Thyroid gland (tissue), 4 donors: Measurements from ENCODE around the gene PDP2. TPM values are rescaled to one million over a fixed set of nuclear protein-coding genes. Genes with fewer than 3 reads are reported as not detected.

ENCODE experiments used
- DNase-seq, 2 donors: peaks; one replicate each; pipeline ENCODE4 v3.0.0-alpha.2; 2019
- H3K27ac ChIP-seq, 3 donors: fragments of 200-600 bp; sonication (generic); 1 replicate in 2 of 3; 2 replicates in 1 of 3; pipeline ENCODE4 v1.5.1; 2016 to 2019; ENCODE audit warnings: mild to moderate bottlenecking in 1 of 3, moderate library complexity in 1 of 3
- H3K27me3 ChIP-seq: fragments of 200-600 bp; sonication (generic); one replicate; pipeline ENCODE4 v1.5.1; 2019
- H3K36me3 ChIP-seq, 2 donors: fragments of 200-600 bp; sonication (generic); one replicate each; pipeline ENCODE4 v1.5.1; 2016 to 2019
- H3K4me1 ChIP-seq, 2 donors: fragments of 200-600 bp; sonication (generic); one replicate each; pipeline ENCODE4 v1.5.1; 2017 to 2019
- H3K4me3 ChIP-seq, 3 donors: fragments of 200-600 bp; sonication (generic); replicated peaks in 1 of 3; 1 replicate in 2 of 3; 2 replicates in 1 of 3; pipeline ENCODE4 v1.5.1; 2016; ENCODE audit warnings: mild to moderate bottlenecking in 1 of 3
- H3K9me3 ChIP-seq: fragments of 200-600 bp; sonication (generic); one replicate; pipeline ENCODE4 v1.5.1; 2017
- POLR2A ChIP-seq, 2 donors: fragments of 450-650 bp; IDR thresholded peaks; one replicate each; pipeline ENCODE4 v1.6.1; 2017; ENCODE audit warnings: antibody characterized with exemption in 2 of 2, mild to moderate bottlenecking in 2 of 2, moderate library complexity in 1 of 2
- whole genome bisulfite sequencing, 2 donors: methylation state at CpG; one replicate each; pipeline ENCODE4 v1.1.5; 2017; 5-methylcytosine and 5-hydroxymethylcytosine counted together
- intact Hi-C: fragments of 100-400 bp; cut with DNase I; formaldehyde crosslinking; loops from one replicate; pipeline ENCODE4 v1.15.1; 2023
- total RNA-seq, 4 donors: library from RNA; depleted of rRNA; stranded (reverse); fragments of >200 nt; gene quantifications; one replicate each; pipeline ENCODE4 v1.2.3, GENCODE V29; 2016
- TF ChIP-seq, protein P1 (sequence below), 6 experiments: fragments of 200-600 bp in 3 of 6; fragments of 450-650 bp in 3 of 6; sonication (generic) in 3 of 6; IDR thresholded peaks; one replicate each; pipeline ENCODE4 v1.5.1; 2016 to 2019; ENCODE audit warnings: antibody characterized with exemption in 6 of 6, mild to moderate bottlenecking in 2 of 6, inconsistent platforms in 1 of 6, moderate library complexity in 1 of 6

The PDP2 gene
- total RNA-seq, 4 donors from 2014 or later, result 10.7 to 34.5 (median 26.9) TPM

GRCh38 chr16:66844342-66845079 is 35.8 kb upstream of the PDP2 start, which contains the start of gene CA7:
TSS of gene CA7 (plus strand) at chr16:66844414. CDS start at chr16:66844488, 74 bp downstream.
- DNase-seq, result peak in 1 of 2 donors; percentile 33
- intact Hi-C loops, result no loop called here
- 0% methylated on average over 19 of the region's 79 CpGs; no CpG with 5 or more reads in 1 of the 2 donors for WGBS, 2 donors

GRCh38 chr16:66845080-66845410 is 35.3 kb upstream of the PDP2 start:
- 19 to 59% methylated on average over 2 to 10 of the region's 10 CpGs for WGBS, 2 donors
- intact Hi-C loops, result no loop called here
- Histone ChIP-seq H3K27ac (no peak overlapping the region), H3K9me3 (no peaks in the 10 kb centered on the region), H3K4me1 (peaks cover 10 to 12% of the 10 kb centered on the region in 2 donors), H3K36me3 (no peaks in the 10 kb centered on the region), H3K27me3 (peaks cover 7% of the 10 kb centered on the region), H3K4me3 (peak overlapping the region in 1 of 3 donors; percentile 27)
- no peak for TF ChIP-seq POLR2A (IDR thresholded peaks at IDR 0.05)
- TF ChIP-seq, protein P1, sequence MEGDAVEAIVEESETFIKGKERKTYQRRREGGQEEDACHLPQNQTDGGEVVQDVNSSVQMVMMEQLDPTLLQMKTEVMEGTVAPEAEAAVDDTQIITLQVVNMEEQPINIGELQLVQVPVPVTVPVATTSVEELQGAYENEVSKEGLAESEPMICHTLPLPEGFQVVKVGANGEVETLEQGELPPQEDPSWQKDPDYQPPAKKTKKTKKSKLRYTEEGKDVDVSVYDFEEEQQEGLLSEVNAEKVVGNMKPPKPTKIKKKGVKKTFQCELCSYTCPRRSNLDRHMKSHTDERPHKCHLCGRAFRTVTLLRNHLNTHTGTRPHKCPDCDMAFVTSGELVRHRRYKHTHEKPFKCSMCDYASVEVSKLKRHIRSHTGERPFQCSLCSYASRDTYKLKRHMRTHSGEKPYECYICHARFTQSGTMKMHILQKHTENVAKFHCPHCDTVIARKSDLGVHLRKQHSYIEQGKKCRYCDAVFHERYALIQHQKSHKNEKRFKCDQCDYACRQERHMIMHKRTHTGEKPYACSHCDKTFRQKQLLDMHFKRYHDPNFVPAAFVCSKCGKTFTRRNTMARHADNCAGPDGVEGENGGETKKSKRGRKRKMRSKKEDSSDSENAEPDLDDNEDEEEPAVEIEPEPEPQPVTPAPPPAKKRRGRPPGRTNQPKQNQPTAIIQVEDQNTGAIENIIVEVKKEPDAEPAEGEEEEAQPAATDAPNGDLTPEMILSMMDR (IDR thresholded peaks at IDR 0.05), result no peak
- DNase-seq, result no peak

More at GRCh38 chr16:66844342-66845079, 35.8 kb upstream of the PDP2 start, which contains the start of gene CA7:
- Histone ChIP-seq H3K4me3 (peak within 1 kb of the TSS in 2 of 3 donors; percentile 27), H3K27me3 (peaks cover 7% of the 10 kb centered on the region), H3K4me1 (peaks cover 10 to 12% of the 10 kb centered on the region in 2 donors), H3K27ac (no peak within 1 kb of the TSS), H3K36me3 (no peaks in the 10 kb centered on the region), H3K9me3 (no peaks in the 10 kb centered on the region)
- TF ChIP-seq, protein P1 (IDR thresholded peaks at IDR 0.05), result no peak
- TF ChIP-seq POLR2A (IDR thresholded peaks at IDR 0.05), result no peak

DNA sequence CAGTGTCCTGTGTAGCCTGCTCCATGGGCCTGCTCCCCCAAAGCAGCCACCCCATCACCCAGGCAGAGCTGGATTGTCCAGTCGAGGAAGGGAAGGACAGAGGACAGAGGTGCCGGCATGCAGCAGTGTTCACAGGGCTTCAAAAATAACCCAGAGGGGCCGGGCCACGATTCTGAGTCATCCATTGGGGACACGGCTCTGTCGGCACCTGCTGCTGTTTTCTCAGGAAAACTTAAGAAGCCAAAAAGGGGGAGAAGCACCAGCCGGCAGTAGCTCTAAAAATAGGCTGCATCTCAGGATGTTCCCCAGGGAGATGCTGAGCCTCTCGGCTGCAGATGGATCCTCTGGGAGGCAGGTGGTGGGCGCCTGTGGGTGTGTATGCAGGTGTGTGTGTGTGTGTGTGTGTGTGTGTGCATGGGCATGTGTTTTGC is 34.5 kb upstream of the PDP2 start:
- Histone ChIP-seq H3K4me3 (no peak overlapping the region), H3K27ac (no peak overlapping the region), H3K36me3 (no peaks in the 10 kb centered on the region), H3K9me3 (no peaks in the 10 kb centered on the region), H3K27me3 (peaks cover 7% of the 10 kb centered on the region), H3K4me1 (peaks cover 10 to 12% of the 10 kb centered on the region in 2 donors)
- intact Hi-C loops, result no loop called here
- 48 to 75% methylated on average over 7 to 9 of the region's 9 CpGs for WGBS, 2 donors
- no peak for DNase-seq
- TF ChIP-seq POLR2A (IDR thresholded peaks at IDR 0.05), result no peak
- TF ChIP-seq, protein P1 (IDR thresholded peaks at IDR 0.05), result no peak

DNA sequence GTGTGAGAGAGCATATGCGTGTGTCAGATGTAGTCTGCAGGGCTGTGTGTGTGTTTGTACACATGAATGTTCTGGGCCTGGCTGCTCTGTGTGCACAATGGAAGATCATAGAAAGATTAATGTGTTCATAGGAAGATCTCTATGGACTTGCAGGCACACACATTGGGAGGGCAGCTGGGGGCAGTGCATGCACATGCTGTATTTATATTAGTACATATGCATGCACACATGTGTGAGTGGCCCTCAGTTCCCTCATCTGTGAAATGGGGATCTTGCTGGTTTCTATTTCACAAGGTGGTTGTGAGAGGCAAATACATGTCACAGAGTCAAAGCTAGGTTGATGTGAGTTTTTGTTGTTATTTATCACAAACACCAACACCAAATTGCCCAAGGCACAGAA is 34.0 kb upstream of the PDP2 start:
- TF ChIP-seq, protein P1 (IDR thresholded peaks at IDR 0.05), result no peak
- TF ChIP-seq POLR2A (IDR thresholded peaks at IDR 0.05), result no peak
- no peak overlapping the region for H3K4me3 ChIP-seq
- intact Hi-C loops, result no loop called here
- no peaks in the 10 kb centered on the region for H3K9me3 ChIP-seq
- 91 to 100% methylated on average over 1 of the region's 1 CpG for WGBS, 2 donors
- H3K36me3 ChIP-seq, result no peaks in the 10 kb centered on the region
- H3K27ac ChIP-seq, result no peak overlapping the region
- H3K27me3 ChIP-seq, result peaks cover 7% of the 10 kb centered on the region
- DNase-seq, result no peak
- peaks cover 10 to 12% of the 10 kb centered on the region in 2 donors for H3K4me1 ChIP-seq

DNA sequence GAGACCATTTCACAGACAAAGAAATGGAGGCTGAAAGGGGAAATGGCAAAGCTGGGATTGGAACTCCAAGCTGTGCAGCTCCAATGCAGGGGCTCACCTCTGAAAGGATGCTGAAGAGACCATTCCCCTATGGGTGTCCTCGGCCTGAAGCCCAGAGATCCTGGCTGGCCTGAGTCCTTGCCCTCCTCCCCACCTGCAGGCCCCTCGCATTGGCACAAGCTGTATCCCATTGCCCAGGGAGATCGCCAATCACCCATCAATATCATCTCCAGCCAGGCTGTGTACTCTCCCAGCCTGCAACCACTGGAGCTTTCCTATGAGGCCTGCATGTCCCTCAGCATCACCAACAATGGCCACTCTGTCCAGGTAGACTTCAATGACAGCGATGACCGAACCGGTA is 33.5 kb upstream of the PDP2 start:
- Histone ChIP-seq H3K4me3 (no peak overlapping the region), H3K4me1 (peaks cover 10 to 12% of the 10 kb centered on the region in 2 donors), H3K9me3 (no peaks in the 10 kb centered on the region), H3K27ac (no peak overlapping the region), H3K36me3 (no peaks in the 10 kb centered on the region), H3K27me3 (peaks cover 7% of the 10 kb centered on the region)
- intact Hi-C loops, result no loop called here
- 96% methylated on average over 6 of the region's 6 CpGs for WGBS, 2 donors
- no peak for DNase-seq
- no peak for TF ChIP-seq POLR2A (IDR thresholded peaks at IDR 0.05)
- TF ChIP-seq, protein P1 (IDR thresholded peaks at IDR 0.05), result no peak
